H7 (cell line): Measurements from ENCODE around the gene DMBT1. TPM values are rescaled to one million over a fixed set of nuclear protein-coding genes. Genes with fewer than 3 reads are reported as not detected.

ENCODE experiments used
- DNase-seq: peaks from one replicate; pipeline ENCODE4 v3.0.0; 2012
- H3K27me3 ChIP-seq: 2 replicates; pipeline ENCODE4 v1.6.0; 2011; ENCODE audit warnings: mild to moderate bottlenecking, low read length; ENCODE audit not compliant: control insufficient read depth, insufficient read depth
- H3K36me3 ChIP-seq: replicated peaks from 2 replicates; pipeline ENCODE4 v1.5.1; 2011; ENCODE audit warnings: low read length; ENCODE audit not compliant: control insufficient read depth, insufficient read depth
- H3K4me3 ChIP-seq: 2 replicates; pipeline ENCODE4 v1.5.1; 2011; ENCODE audit warnings: low read depth, mild to moderate bottlenecking, control low read depth, low read length, moderate library complexity; ENCODE audit not compliant: insufficient read depth
- total RNA-seq: library from RNA; depleted of rRNA; stranded (reverse); fragments of >200 nt; shearing (Covaris generic); gene quantifications from 2 replicates; pipeline ENCODE4 v1.2.3, GENCODE V29; 2014

Gene DMBT1
- total RNA-seq, 1 experiment from 2014 or later = 0.10 TPM

DNA sequence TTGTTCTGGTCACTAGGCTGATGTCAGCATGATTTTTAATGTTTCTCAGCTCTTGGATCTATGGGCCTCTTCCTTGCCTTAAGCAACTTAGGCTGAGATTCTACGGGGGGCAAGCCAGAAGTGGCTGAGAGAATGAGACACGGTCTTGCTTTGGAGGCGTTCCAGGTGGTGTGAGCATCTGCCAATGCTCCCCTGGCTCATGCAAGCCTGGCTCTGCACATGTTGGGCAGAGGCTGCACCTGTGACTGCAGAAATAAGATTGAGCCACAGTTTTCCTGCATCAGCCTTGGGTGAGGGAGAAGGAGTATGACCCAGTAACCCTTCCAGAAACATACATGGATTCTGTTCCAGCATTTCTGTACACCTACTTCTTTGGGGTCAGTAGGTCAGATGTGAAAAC is 97.2 kb downstream of the DMBT1 start:
- Histone ChIP-seq H3K27me3 (no peaks in the 10 kb centered on the region), H3K36me3 (no peaks in the 10 kb centered on the region), H3K4me3 (no peak overlapping the region)
- no peak for DNase-seq

DNA sequence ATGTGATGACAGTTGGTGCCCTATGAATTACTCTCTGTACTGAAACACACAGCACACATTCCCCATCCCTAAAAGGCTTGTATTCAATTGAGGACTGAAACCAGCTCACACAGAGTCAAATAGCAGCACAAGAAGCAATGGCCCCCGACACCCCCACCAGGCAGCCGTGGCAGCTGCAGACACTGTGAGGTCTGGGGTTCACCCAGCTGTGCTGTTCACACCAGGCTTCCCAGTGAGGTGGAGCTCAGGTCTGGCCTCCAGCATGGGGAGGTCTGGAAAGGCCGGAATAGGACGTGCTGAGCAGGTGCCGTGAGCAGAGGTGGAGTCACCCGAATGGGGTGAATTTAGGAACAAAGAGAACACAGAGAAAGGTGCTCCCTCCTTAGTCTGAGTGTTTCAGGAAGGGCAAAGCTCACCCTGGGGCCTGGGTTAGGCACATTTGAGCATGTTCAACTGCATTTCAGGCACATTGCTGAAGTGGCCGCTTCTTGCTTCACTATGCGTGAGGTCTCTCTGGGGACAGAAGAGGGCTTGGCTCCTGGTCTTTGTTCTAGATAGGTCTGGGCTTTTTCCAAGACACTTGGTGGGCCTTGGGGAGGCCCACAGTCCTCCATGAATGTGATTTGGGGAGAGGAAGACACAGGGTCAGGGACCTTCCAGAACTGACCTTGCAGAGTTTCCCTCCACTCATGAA is 97.9 kb downstream of the DMBT1 start:
- Histone ChIP-seq H3K36me3 (no peaks in the 10 kb centered on the region), H3K27me3 (no peaks in the 10 kb centered on the region), H3K4me3 (no peak overlapping the region)
- no peak for DNase-seq

DNA sequence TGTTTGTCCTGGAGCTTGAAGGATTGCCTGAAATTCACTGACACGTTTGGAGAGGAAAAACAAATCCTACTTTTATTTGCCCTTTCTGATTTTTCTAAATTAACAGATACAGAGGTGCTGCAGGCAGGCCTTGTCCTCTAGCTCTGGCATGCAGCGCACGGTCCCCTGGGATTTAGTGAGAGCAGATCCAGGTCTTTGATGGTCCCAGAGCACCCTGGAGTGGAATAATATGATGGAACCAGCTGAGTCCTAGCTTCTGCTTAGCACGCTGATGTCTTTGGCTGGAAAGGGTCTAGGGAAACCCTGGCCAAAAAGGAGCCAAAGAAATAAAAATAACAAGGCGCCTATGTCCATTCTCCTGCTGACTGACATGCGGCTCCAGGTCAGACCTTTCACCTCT is 98.6 kb downstream of the DMBT1 start:
- no peak overlapping the region for H3K4me3 ChIP-seq
- no peak for DNase-seq
- H3K27me3 ChIP-seq = no peaks in the 10 kb centered on the region
- H3K36me3 ChIP-seq = no peaks in the 10 kb centered on the region

DNA sequence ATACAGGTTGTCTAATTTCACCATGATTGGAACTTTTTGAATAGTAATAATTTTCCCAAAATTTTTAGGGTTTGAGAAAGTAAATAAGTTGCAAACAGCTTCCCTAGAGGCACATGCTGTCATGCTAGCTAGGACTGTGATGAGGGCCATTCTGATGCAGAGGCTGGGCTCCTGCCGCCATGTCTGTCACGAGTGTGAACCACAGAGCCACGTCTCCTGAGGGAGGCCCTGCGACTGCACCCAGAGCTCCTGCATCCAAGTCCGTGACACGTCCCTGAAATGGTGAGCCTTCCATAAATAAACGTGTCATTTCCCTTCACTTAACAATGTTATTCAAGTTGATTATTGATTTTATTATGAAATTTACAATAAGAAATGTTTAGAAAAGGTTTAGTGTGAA is 99.1 kb downstream of the DMBT1 start:
- Histone ChIP-seq H3K36me3 (no peaks in the 10 kb centered on the region), H3K27me3 (no peaks in the 10 kb centered on the region), H3K4me3 (no peak overlapping the region)
- DNase-seq = no peak

DNA sequence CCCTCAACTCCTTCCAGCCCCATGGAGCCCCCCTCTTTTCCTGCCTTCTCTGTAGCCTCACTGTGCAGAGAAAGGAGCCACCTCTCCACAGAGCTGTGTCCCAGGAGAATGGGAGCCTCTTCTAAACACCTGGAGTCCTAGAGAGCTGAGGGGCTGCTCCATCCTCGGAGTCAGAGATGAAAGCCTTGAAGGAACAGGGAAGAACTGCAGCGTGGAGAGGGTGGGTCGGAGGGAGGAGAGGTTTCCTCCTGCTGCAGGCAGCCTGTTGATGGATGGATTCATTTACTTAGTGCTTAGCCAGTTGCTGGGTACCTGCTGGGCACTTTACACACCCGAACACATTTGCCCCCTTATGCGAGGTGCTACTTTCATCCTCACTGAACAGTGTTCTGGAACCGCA is 100.1 kb downstream of the DMBT1 start:
- Histone ChIP-seq H3K36me3 (no peaks in the 10 kb centered on the region), H3K4me3 (no peak overlapping the region), H3K27me3 (no peaks in the 10 kb centered on the region)
- no peak for DNase-seq

DNA sequence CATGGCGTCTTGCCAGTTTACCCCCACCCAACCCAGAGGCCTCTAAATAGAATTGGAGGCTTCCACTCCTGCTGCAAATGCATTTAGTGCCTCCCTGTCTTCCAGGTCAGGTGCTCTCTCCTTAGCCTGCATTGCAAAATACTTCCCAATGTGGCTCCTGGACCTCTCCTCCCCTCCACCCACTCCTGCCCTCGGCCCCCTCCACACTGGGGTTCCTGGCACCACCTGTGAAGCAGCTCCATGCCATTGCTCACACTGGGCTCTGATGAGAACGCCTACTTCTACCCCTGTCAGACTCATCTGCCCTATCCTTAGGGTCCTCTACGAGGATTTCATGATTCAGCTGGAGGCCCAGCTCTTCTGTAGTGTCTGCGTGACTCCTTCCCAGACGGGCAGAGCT is 101.7 kb downstream of the DMBT1 start:
- Histone ChIP-seq H3K4me3 (no peak overlapping the region), H3K36me3 (no peaks in the 10 kb centered on the region), H3K27me3 (no peaks in the 10 kb centered on the region)
- DNase-seq = no peak

DNA sequence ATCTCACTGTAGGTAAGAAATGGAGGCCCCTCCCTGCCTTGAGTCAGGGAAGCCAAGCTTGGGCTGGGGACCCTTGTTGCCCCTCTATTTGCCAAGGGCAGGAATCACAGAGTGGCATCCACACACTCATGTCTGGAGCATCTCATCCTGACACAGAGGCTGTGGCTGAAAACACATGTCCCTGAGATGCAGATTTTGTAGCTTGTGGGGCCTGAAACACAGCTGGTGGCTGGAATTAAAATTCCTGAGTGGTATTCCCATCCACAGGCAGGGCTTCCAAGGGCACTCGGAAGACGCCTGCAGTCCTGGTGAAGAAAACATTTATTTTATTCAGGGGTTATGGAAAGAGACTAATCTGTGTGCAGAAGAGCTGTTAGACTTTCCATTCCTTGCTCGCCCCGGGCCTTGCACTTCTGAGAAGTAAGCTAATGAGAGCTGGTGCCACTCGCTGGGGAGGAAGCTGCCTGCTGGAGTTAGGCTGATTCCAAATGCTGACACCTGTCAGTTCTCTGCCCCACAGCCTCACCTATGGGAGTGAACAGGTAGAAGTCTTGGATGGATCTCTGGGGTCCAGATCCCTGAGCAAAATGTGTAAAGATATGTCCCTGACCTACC is 103.1 kb downstream of the DMBT1 start:
- Histone ChIP-seq H3K27me3 (no peaks in the 10 kb centered on the region), H3K36me3 (no peaks in the 10 kb centered on the region)

DNA sequence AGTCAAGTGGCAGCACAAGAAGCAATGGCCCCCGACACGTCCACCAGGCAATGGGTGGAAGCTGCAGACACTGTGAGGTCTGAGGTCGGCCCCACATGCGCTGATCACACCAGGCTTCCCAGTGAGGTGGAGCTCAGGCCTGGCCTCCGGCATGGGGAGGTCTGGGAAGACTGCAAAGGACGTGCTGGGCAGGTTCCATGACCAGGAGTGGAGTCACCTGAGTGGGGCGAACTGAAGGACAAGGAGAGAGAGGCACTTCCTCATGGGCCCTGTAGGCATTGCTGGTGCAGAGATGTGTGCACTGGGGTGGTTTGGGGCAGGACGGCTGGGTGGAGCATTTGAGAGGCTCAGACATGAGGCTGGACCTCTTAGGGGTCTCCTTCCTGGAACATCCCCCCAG is 103.9 kb downstream of the DMBT1 start:
- Histone ChIP-seq H3K4me3 (no peak overlapping the region), H3K36me3 (no peaks in the 10 kb centered on the region), H3K27me3 (no peaks in the 10 kb centered on the region)
- no peak for DNase-seq

More for the DNA sequence above, 103.1 kb downstream of the DMBT1 start:
- H3K4me3 ChIP-seq = no peak overlapping the region
- no peak for DNase-seq

DNA sequence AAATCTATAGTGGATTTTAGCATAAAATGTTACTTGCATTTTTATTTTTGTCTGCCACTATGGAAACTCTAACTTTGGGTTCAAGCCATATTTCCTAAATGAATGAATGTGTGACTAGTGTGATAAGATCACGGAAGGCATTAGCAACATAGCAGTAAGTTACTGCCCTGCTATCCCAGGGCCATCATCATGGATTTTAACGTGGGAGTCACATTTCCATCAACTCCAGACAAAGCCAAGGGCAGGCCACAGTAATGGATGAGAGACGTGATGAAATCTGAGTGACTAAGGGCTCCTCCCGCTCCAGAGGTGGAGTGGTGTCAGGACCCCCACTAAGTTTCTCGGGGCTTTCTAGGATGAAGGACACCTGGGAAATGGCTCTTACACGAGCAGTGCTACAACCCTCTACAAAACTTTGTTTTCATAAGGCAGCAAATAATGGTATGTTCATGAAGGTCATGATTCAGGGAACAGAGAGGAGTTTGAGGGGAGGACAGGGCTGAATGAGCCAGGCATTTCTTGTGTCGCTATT is 104.8 kb downstream of the DMBT1 start:
- DNase-seq = no peak
- H3K27me3 ChIP-seq = no peaks in the 10 kb centered on the region
- H3K36me3 ChIP-seq = no peaks in the 10 kb centered on the region
- H3K4me3 ChIP-seq = no peak overlapping the region

DNA sequence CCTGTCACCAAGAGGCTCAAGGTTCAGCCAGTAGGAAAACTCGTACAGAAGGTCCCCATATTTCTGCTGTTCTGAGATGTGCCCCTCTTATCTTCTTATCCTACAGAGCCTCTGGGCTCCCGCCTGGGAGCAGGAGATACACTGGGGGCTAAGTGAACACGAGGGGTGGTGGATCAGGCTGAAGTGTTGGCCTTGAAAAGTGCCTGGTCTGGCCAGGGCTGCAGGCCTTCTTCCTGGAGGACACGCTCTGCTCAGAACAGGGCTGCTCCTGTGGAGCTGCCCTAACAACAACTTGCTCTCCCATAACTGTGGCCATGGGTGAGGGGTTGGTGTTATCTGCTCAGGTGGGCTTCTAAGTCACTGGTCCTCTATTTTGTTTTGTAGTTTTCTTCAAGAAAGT is 105.4 kb downstream of the DMBT1 start:
- no peaks in the 10 kb centered on the region for H3K36me3 ChIP-seq
- H3K4me3 ChIP-seq = no peak overlapping the region
- no peaks in the 10 kb centered on the region for H3K27me3 ChIP-seq
- DNase-seq = no peak

DNA sequence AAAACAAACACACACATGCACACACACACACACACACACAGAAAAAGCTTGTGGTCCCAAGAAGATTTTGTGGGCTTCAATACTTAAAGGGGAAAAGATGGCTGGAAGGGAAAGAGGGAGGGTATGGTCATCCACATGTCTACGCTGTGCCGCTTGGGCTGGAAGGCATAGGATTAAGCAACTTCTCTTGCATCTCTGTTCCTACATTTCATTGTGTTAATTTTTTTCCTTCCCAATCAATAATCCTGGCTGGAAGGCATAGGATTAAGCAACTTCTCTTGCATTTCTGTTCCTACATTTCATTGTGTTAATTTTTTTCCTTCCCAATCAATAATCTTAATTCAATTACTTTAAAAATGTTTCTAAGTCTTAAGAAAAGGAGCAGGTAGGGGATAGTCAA is 108.5 kb downstream of the DMBT1 start:
- H3K36me3 ChIP-seq = no peaks in the 10 kb centered on the region
- H3K27me3 ChIP-seq = no peaks in the 10 kb centered on the region; the same call in 1 of the 2 replicates
- no peak overlapping the region for H3K4me3 ChIP-seq
- DNase-seq = no peak

DNA sequence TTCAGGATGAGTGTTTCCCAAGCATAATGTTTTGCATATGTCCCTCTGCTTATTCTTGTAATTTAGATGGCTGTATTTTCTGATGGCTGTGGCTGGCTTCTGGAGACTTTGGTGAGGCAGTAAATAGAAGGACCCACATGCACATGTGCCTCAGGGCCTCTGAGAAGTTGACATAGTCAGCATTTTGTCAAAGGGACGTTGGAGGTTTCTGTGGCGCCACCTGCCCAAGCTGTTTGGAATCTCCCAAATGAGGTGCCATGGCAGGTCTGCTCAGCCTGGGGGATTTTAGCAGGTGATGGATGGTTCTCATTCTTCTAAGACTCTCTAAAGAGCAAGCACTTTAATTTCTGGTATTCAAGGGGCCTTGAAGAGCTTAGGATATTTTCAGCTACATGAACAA is 109.3 kb downstream of the DMBT1 start:
- DNase-seq = peak; percentile 51
- H3K4me3 ChIP-seq = no peak overlapping the region
- H3K27me3 ChIP-seq = no peaks in the 10 kb centered on the region; the same call in 1 of the 2 replicates
- no peaks in the 10 kb centered on the region for H3K36me3 ChIP-seq

DNA sequence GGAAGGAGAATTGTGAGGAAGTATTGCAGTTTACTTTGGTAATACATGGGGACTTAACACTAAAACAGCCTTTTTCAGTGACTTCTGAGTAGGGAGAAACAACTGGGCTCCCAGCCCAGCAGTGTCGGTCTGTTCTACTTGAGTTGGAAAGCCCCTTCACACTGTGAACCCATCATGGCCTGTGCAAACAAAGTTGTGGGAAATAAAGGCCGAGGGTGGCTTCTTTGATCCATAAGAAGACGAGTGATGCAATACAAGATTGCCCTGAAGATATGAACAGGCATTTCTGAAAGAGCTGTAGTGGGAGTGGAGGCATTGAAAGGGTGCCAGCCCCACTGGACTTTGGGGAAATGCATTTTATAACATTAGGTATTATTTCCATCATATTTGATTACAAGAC is 110.8 kb downstream of the DMBT1 start:
- no peaks in the 10 kb centered on the region for H3K36me3 ChIP-seq
- no peak for DNase-seq
- no peak overlapping the region for H3K4me3 ChIP-seq
- H3K27me3 ChIP-seq = no peaks in the 10 kb centered on the region; the same call in 1 of the 2 replicates

DNA sequence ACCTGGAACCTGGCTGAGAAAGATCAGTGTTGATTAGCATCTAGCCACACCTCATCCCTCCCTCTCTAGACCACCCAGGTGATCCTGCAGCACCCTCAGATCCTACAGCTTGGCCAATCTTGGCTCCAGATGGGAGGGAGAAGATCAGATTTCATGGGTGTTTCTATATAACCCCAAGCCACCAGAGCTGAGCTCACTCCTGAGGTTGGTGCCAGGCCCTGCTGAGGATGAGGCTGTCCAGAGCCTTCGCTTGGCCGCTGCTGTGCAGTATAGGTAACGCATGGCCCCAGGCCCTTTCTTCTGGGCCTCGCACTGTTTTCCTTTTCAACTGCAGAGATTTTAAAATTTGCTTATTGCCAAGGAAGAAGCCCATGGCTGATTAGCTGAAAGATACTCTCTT is 112.1 kb downstream of the DMBT1 start:
- no peaks in the 10 kb centered on the region; the same call in 1 of the 2 replicates for H3K27me3 ChIP-seq
- no peak overlapping the region for H3K4me3 ChIP-seq
- no peak for DNase-seq
- no peaks in the 10 kb centered on the region for H3K36me3 ChIP-seq

DNA sequence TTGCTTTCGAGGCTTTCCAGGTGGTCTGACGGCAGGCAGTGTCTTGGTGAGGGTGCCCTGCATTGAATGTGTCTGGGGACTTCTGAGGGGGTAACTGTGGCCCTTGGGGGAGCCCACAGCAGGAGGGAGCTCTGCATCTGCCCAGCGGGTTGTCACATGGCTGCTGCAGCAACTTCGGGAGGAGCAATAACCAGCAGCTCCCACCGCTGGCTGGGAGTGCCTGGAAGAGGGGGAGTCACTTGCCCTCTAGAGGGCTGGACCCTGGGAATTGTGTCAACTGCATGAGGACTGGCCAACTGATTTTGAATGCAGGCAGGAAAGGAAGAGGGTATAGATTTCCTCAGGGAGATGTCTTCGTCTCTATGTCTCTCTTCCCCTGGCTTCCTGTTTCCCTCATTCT is 112.7 kb downstream of the DMBT1 start:
- no peak overlapping the region for H3K4me3 ChIP-seq
- H3K36me3 ChIP-seq = no peaks in the 10 kb centered on the region
- no peaks in the 10 kb centered on the region; the same call in 1 of the 2 replicates for H3K27me3 ChIP-seq
- DNase-seq = no peak
